ENCODE measurements around the gene FZD1.

FZD1 gene

DNA sequence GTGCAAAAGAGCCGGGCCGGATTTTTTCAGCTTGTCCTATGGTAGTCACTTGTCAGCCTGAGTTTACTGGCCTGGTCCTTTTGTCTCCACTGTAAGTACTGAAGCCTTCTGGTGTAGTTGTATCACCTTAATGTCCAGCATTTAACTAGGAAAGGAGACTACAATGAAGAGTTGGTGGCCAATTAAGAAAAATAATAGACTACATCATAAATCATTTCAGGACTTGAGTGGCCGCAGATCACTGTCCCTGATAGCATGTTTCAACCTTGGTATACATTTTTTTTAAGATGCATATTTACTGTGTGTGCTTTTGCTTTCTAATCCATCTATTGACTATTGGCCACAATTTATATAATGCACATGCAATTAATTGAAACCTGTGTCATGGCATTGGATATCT, 6.1 kb downstream of the FZD1 start:
- TF ChIP-seq, protein P1, sequence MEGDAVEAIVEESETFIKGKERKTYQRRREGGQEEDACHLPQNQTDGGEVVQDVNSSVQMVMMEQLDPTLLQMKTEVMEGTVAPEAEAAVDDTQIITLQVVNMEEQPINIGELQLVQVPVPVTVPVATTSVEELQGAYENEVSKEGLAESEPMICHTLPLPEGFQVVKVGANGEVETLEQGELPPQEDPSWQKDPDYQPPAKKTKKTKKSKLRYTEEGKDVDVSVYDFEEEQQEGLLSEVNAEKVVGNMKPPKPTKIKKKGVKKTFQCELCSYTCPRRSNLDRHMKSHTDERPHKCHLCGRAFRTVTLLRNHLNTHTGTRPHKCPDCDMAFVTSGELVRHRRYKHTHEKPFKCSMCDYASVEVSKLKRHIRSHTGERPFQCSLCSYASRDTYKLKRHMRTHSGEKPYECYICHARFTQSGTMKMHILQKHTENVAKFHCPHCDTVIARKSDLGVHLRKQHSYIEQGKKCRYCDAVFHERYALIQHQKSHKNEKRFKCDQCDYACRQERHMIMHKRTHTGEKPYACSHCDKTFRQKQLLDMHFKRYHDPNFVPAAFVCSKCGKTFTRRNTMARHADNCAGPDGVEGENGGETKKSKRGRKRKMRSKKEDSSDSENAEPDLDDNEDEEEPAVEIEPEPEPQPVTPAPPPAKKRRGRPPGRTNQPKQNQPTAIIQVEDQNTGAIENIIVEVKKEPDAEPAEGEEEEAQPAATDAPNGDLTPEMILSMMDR (IDR thresholded peaks at IDR 0.05; ENCODE audit: low read depth, low read length, missing control alignments): no peak
- H3K4me3 ChIP-seq (replicated peaks; ENCODE audit: low read depth, low read length): no peak overlapping the region
- no peak for DNase-seq (ENCODE audit: extremely low read depth, low read depth)

DNA sequence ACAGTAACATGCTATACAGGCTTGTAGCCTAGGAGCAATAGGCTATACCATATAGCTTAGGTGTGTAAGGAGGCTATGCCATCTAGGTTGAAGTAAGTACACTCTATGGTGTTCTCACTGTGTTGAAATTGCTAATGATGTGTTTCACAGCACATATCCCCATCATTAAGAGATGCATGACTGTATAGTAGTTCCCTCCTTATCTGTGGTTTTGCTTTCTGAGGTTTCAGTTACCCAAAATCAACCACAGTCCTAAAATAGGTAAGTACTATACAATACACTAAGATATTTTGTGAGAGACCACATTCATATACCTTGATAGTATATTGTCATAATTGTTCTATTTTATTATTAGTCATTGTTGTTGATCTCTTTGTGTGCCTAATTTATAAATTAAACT, 12.7 kb downstream of the FZD1 start:
- TF ChIP-seq, protein P1 (IDR thresholded peaks at IDR 0.05; ENCODE audit: low read depth, low read length, missing control alignments): no peak
- H3K4me3 ChIP-seq (replicated peaks; ENCODE audit: low read depth, low read length): no peak overlapping the region
- no peak for DNase-seq (ENCODE audit: extremely low read depth, low read depth)

DNA sequence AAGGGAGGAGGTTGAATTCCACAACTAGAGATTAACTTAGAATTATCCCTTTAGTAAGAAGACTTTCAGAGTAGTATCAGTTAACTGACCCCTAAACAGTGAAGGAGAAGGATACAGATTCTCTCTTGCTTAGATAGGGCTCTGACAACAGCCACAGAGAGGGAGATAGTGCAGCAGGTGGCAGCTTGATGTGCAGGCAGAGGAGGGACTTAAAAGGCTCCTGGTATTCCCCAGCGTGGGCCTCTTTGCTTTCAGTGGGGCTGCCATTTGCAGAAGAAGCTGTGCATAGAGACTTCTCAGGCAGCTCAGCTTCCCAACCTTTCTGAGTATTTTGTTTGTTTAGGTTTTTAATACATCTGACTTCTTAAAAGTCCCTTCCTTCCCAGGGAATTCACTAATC, 16.0 kb downstream of the FZD1 start:
- DNase-seq (ENCODE audit: extremely low read depth, low read depth): no peak
- TF ChIP-seq, protein P1 (IDR thresholded peaks at IDR 0.05; ENCODE audit: low read depth, low read length, missing control alignments): no peak
- H3K4me3 ChIP-seq (replicated peaks; ENCODE audit: low read depth, low read length): no peak overlapping the region

DNA sequence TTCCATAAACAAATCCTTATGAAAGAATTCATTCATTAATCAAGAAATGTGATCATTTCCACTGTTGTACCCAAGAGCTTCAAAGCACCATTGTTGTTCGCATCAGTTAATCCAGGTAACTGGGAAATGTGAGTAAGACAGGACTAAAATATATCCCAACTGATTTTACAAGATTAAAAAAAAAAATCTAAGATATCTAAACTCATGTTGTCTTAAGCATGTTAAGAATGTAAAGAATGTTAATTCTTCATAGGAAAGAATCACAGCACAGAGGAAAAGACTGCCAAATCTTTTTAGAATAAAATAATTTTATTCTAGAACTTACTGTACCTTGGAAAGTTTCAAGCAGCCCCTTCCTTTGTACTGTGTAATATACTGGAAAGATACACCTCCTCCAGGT, 16.4 kb downstream of the FZD1 start:
- TF ChIP-seq, protein P1 (IDR thresholded peaks at IDR 0.05; ENCODE audit: low read depth, low read length, missing control alignments): no peak
- no peak overlapping the region for H3K4me3 ChIP-seq (replicated peaks; ENCODE audit: low read depth, low read length)
- no peak for DNase-seq (ENCODE audit: extremely low read depth, low read depth)

DNA sequence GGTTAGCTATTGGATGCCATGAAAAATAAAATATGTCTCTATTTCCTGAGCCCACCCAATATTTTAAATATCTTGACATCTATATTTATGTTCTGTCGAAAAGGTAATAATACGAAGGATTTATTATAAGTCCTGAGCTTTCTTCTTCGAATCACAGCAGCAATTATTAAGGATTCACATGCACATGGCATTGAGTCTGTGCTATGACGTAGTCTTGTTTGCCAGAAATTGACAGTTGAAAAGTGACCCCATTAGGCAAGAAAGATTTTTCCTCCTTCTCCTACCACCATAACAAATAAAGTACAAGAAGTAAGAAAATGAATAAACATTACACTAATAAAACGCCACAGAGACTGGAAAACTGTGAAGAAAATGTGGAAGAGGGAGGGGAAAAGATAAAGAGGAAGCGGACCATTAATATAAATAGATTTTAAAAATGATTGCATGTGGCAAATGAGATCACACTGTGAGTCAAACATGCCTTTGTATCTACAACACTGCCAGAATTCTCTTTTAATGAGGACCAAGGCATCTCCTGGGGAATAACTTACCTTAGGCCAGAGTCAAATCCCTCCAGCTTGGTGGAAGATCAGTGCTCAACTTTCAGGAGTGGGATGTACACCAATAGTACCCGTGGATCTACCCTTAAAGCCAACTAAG, 21.6 kb downstream of the FZD1 start:
- TF ChIP-seq, protein P1 (IDR thresholded peaks at IDR 0.05; ENCODE audit: low read depth, low read length, missing control alignments): no peak
- no peak overlapping the region for H3K4me3 ChIP-seq (replicated peaks; ENCODE audit: low read depth, low read length)
- DNase-seq (ENCODE audit: extremely low read depth, low read depth): no peak

DNA sequence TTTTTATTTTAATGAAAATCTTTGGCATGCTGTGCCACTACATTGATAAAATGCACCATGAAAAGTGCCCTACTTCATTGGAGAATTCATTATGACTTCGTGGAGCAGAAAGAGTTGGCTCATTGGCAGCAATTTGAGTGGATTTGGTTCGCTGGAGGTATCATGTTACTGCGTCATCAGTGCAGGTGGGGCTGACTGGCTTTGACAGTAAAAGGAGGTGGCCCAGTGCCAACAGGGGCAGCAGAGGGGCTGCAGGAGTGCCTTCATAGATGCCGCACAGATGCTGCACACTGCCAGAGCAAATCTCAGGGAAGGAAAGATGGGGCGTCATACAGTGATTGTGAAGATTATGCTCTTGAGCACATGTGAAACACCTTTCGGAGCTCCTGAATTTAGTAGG, 22.2 kb downstream of the FZD1 start:
- no peak for DNase-seq (ENCODE audit: extremely low read depth, low read depth)
- no peak overlapping the region for H3K4me3 ChIP-seq (replicated peaks; ENCODE audit: low read depth, low read length)
- TF ChIP-seq, protein P1 (IDR thresholded peaks at IDR 0.05; ENCODE audit: low read depth, low read length, missing control alignments): no peak

All from HFF-Myc (cell line).